Panc1 (cell line): ENCODE data around the gene TBC1D17. TPM values are rescaled to one million over a fixed set of nuclear protein-coding genes. Genes with fewer than 3 reads are reported as not detected.

Experiments
- ATAC-seq: fragments of 200-7000 bp; cut with Tn5 transposase; 2 replicates; pipeline ENCODE4 v1.9.1; 2020; ENCODE audit warnings: mild to moderate bottlenecking, moderate library complexity
- BruUV-seq: library from RNA; stranded (reverse); fragments of 400-500 nt; replicated peaks from 2 replicates; lab custom pipeline; 2021; lab: Mats Ljungman, UMichigan
- CTCF ChIA-PET: fragments of 300-600 bp; sonication (Branson Sonifier 250); formaldehyde crosslinking; loops from one replicate; lab custom pipeline; 2022; ENCODE audit warnings: antibody characterized with exemption; lab: Charles Lee
- POLR2A ChIA-PET: fragments of 300-600 bp; sonication (Branson Sonifier 250); formaldehyde crosslinking; loops from one replicate; lab custom pipeline; 2022; ENCODE audit warnings: antibody characterized with exemption; lab: Charles Lee
- DNase-seq: peaks from one replicate; pipeline ENCODE4 v3.0.0-alpha.2; 2010; ENCODE audit warnings: low read depth, low spot score
- H3K27ac ChIP-seq: 2 replicates; pipeline ENCODE4 v1.5.1; 2011; ENCODE audit warnings: mild to moderate bottlenecking, low read length, inconsistent platforms
- H3K27me3 ChIP-seq: fragments of 200-500 bp; sonication (Bioruptor generic); 2 replicates; pipeline ENCODE4 v1.6.0; 2014; ENCODE audit warnings: low read length, inconsistent platforms; ENCODE audit not compliant: control insufficient read depth, insufficient read depth
- H3K36me3 ChIP-seq: fragments of 200-500 bp; sonication (Bioruptor generic); 2 replicates; pipeline ENCODE4 v1.5.1; 2014; ENCODE audit warnings: inconsistent platforms, mild to moderate bottlenecking, low read length, moderate library complexity; ENCODE audit not compliant: control insufficient read depth, insufficient read depth
- H3K4me1 ChIP-seq: 2 replicates; pipeline ENCODE4 v1.5.1; 2011; ENCODE audit warnings: inconsistent platforms, mild to moderate bottlenecking, low read length, moderate library complexity; ENCODE audit not compliant: control insufficient read depth, insufficient read depth
- H3K4me3 ChIP-seq, 2 experiments: 2 replicates each; pipeline ENCODE4 v1.5.1; 2011 to 2012; ENCODE audit warnings: low read depth in 2 of 2, low read length in 2 of 2, mild to moderate bottlenecking in 2 of 2, inconsistent platforms in 1 of 2, moderate library complexity in 1 of 2
- H3K9me3 ChIP-seq: fragments of 200-500 bp; sonication (Bioruptor generic); 2 replicates; pipeline ENCODE4 v1.5.1; 2014; ENCODE audit warnings: low read depth, mild to moderate bottlenecking, inconsistent platforms, low read length, moderate library complexity; ENCODE audit not compliant: control insufficient read depth, insufficient read depth
- CTCF ChIP-seq: fragments of 450-650 bp; IDR thresholded peaks from 2 replicates; pipeline ENCODE4 v1.5.1; 2017; ENCODE audit warnings: mild to moderate bottlenecking
- POLR2AphosphoS5 ChIP-seq: IDR thresholded peaks from 2 replicates; pipeline ENCODE4 v1.6.1; 2012; ENCODE audit warnings: mild to moderate bottlenecking, low read depth, low read length, moderate library complexity
- REST ChIP-seq, 2 experiments: IDR thresholded peaks; 2 replicates each; pipeline ENCODE4 v1.6.1; 2011 to 2012; ENCODE audit warnings: low read depth in 2 of 2, control low read depth in 1 of 2, low read length in 1 of 2, mild to moderate bottlenecking in 1 of 2, moderate library complexity in 1 of 2; ENCODE audit not compliant: insufficient read depth in 1 of 2
- SIN3A ChIP-seq: IDR thresholded peaks from 2 replicates; pipeline ENCODE4 v1.6.1; 2012; ENCODE audit warnings: low read depth, mild to moderate bottlenecking, low read length, moderate library complexity, borderline replicate concordance; ENCODE audit not compliant: insufficient read depth
- TCF7L2 ChIP-seq: IDR thresholded peaks from 2 replicates; pipeline ENCODE4 v1.6.1; 2011; ENCODE audit warnings: mild to moderate bottlenecking, low read depth, low read length, inconsistent platforms
- in situ Hi-C: cut with HindIII; loops from 2 replicates; pipeline ENCODE4 v1.10.0; 2016; ENCODE audit warnings: low sequenced_read_pairs, low pct_unique_long_range_greater_than_20kb
- intact Hi-C: fragments of 100-400 bp; cut with micrococcal nuclease; formaldehyde crosslinking; loops from one replicate; pipeline ENCODE4 v1.10.0; 2022; ENCODE audit not compliant: unreplicated experiment
- total RNA-seq: library from RNA; stranded (reverse); gene quantifications from one replicate; pipeline ENCODE4 v1.2.1, GENCODE V29; 2021; ENCODE audit not compliant: unreplicated experiment

Gene TBC1D17
- total RNA-seq, 1 experiment from 2014 or later: 43.2 TPM

- intact Hi-C loops (no loop called here), in situ Hi-C loops (no loop called here)
- ChIA-PET CTCF (no interaction called here), POLR2A (no interaction called here)
- Histone ChIP-seq H3K4me3 (no peak overlapping the region), H3K4me1 (no peaks in the 10 kb centered on the region), H3K27ac (no peak overlapping the region), H3K27me3 (no peaks in the 10 kb centered on the region), H3K9me3 (no peaks in the 10 kb centered on the region), H3K36me3 (no peaks in the 10 kb centered on the region; the same call in 1 of the 2 replicates)
- no peak for TF ChIP-seq REST (IDR thresholded peaks at IDR 0.05; ENCODE audit: insufficient read depth in 1 of 2, low read depth in 2 of 2, low read length in 1 of 2)
- no peak for TF ChIP-seq TCF7L2
- no peak for TF ChIP-seq CTCF
- no peak for TF ChIP-seq SIN3A
- no peak for TF ChIP-seq POLR2AphosphoS5
- BruUV-seq: no TSS peak
- DNase-seq: no peak
- no peak for ATAC-seq
Observed at GRCh38 chr19:49831592-49831991, 45.9 kb upstream of the TBC1D17 start.

- no TSS peak for BruUV-seq
- Histone ChIP-seq H3K4me3 (no peak overlapping the region), H3K36me3 (no peaks in the 10 kb centered on the region; the same call in 1 of the 2 replicates), H3K4me1 (no peaks in the 10 kb centered on the region), H3K9me3 (no peaks in the 10 kb centered on the region), H3K27ac (no peak overlapping the region), H3K27me3 (no peaks in the 10 kb centered on the region)
- POLR2A ChIA-PET: no interaction called here
- CTCF ChIA-PET: no interaction called here
- ATAC-seq: no peak
- TF ChIP-seq REST (IDR thresholded peaks at IDR 0.05; ENCODE audit: insufficient read depth in 1 of 2, low read depth in 2 of 2, low read length in 1 of 2): no peak
- TF ChIP-seq CTCF: no peak
- no peak for TF ChIP-seq POLR2AphosphoS5
- TF ChIP-seq TCF7L2: no peak
- no peak for TF ChIP-seq SIN3A
- intact Hi-C loops: no loop called here
- DNase-seq: no peak
- in situ Hi-C loops: no loop called here
Observed at GRCh38 chr19:49832556-49832955, 44.9 kb upstream of the TBC1D17 start.
